ENCODE data around the gene NACAD. TPM values are rescaled to one million over a fixed set of nuclear protein-coding genes. Genes with fewer than 3 reads are reported as not detected.
A peak's percentile ranks its signal among the peaks of the same experiment; 100 is the strongest.

The NACAD gene
- total RNA-seq, 2 donors from 2014 or later: 1.1 to 1.9 TPM

- H3K27me3 Mint-ChIP-seq: no peaks in the 10 kb centered on the region
- DNase-seq (ENCODE audit: low spot score) (peak; percentile 8), ATAC-seq (no peak)
- peaks cover 4% of the 10 kb centered on the region for H3K36me3 Mint-ChIP-seq
- peak overlapping the region; percentile 23 to 73 for H3K27ac Mint-ChIP-seq
- peak overlapping the region; percentile 56 for H3K4me3 Mint-ChIP-seq
- H3K4me1 Mint-ChIP-seq (ENCODE audit: low read depth in 2 of 2): peaks cover 25 to 41% of the 10 kb centered on the region in 2 donors
- H3K9me3 Mint-ChIP-seq: no peaks in the 10 kb centered on the region
These were observed 20.1 kb upstream of the NACAD start for GRCh38 chr7:45108863-45109262.

DNA sequence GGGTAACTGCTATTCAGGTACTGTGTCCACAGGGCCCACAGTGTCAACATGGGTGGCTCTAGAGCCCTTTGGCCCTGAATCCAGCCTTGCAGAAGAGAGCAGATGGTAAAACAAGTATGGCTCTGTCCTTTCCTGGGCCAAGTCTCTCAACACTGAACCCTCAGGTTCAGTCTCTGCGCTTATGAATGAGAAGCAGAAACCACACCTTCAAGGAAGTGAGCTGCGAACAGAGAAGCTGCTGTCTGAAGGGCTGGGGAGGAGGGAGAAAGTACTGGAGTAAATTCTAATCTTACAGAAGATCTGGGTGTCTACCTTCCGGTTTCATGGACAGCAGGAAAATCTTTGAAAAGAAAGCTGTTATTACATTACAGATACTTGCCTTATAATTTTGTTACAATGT, 18.6 kb upstream of the NACAD start:
- DNase-seq (ENCODE audit: low spot score) (no peak), ATAC-seq (no peak)
- H3K4me1 Mint-ChIP-seq (ENCODE audit: low read depth in 2 of 2): peaks cover 20 to 41% of the 10 kb centered on the region in 2 donors
- no peaks in the 10 kb centered on the region for H3K27me3 Mint-ChIP-seq
- H3K36me3 Mint-ChIP-seq: peaks cover 4% of the 10 kb centered on the region
- H3K4me3 Mint-ChIP-seq: peak overlapping the region; percentile 42
- no peak overlapping the region for H3K27ac Mint-ChIP-seq
- no peaks in the 10 kb centered on the region for H3K9me3 Mint-ChIP-seq

- H3K27me3 Mint-ChIP-seq: no peaks in the 10 kb centered on the region
- DNase-seq (ENCODE audit: low spot score): no peak
- H3K9me3 Mint-ChIP-seq: no peaks in the 10 kb centered on the region
- H3K4me3 Mint-ChIP-seq: no peak overlapping the region
- no peak for ATAC-seq
- H3K4me1 Mint-ChIP-seq (ENCODE audit: low read depth in 2 of 2): peaks cover 19 to 37% of the 10 kb centered on the region in 2 donors
- H3K36me3 Mint-ChIP-seq: peaks cover 4% of the 10 kb centered on the region
- no peak overlapping the region for H3K27ac Mint-ChIP-seq
These were observed 18.1 kb upstream of the NACAD start for GRCh38 chr7:45106820-45107219.

DNA sequence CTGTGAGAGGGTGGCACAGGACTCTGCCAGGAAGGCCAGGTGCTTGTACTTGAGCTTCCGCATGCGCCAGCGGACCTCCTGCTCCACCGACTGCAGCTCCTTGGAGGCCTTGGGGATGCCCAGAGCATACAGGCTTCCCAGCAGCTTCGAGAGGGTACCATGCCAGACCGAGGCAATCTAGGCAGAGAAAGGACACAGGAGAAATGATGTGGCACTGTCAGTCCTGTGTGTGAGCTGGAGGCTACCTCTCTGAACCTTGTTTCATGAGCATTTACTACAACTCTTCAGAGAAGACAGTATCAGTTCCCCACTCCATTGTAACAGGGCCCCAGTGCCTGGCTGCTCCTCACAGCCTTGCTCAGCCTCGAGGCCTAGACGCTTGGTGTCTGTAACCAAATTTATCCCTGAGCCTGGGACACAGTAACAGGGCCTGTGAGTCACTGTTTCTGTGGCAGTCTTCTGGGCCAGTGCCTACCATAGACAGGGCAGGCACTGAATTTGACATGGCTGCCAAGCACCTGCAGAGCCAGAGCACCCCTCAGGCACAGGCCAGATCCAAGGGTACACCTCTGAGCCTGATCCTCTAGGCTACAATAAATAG, 16.9 kb upstream of the NACAD start:
- Mint-ChIP-seq H3K4me3 (no peak overlapping the region), H3K4me1 (ENCODE audit: low read depth in 2 of 2) (peaks cover 16 to 31% of the 10 kb centered on the region in 2 donors), H3K27ac (no peak overlapping the region), H3K27me3 (no peaks in the 10 kb centered on the region), H3K36me3 (peaks cover 1% of the 10 kb centered on the region), H3K9me3 (no peaks in the 10 kb centered on the region)
- DNase-seq (ENCODE audit: low spot score) (no peak), ATAC-seq (no peak)

DNA sequence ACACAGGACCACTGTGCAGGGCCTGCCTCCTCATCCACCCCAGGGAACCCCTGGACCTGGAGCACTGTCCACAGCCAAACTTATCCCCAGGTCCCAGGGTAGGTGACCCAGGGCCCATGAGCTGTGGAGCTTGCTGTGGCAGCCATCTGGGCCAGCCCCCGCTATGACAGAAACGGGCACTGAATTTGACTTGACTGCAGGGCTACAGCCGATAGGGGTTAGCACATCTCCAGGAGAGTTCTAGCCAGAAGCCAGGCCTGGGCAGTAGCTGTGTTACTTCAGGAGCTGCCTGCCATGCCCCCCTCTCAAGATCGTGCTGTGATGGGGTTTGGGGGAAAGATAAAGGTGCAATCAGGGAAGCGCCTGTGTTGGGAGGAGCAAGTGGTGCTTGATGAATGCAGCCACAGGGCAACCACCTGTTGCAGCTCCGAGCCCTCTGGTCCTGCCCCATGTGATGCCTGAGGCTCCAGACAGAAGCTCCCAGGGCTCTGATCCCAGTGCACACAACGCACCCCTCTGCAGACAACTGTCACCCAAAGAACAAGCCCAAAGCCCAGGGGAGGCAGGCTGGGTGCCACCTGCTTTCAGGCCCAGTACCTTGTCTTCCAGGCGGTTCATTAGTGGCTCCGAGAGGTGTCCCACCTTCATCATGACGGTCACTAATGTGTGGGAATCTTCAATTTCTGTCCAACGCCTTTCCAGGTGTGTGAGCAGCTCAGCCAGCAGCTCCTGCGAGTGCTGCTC, 16.2 kb upstream of the NACAD start:
- no peak overlapping the region for H3K4me3 Mint-ChIP-seq
- H3K4me1 Mint-ChIP-seq (ENCODE audit: low read depth in 2 of 2): peaks cover 13 to 24% of the 10 kb centered on the region in 2 donors
- H3K27ac Mint-ChIP-seq: no peak overlapping the region
- ATAC-seq: no peak
- H3K27me3 Mint-ChIP-seq: no peaks in the 10 kb centered on the region
- no peaks in the 10 kb centered on the region for H3K36me3 Mint-ChIP-seq
- DNase-seq (ENCODE audit: low spot score): no peak
- H3K9me3 Mint-ChIP-seq: no peaks in the 10 kb centered on the region

- H3K4me1 Mint-ChIP-seq (ENCODE audit: low read depth in 2 of 2): peaks cover 12 to 22% of the 10 kb centered on the region in 2 donors
- H3K9me3 Mint-ChIP-seq: no peaks in the 10 kb centered on the region
- no peak for DNase-seq (ENCODE audit: low spot score)
- H3K36me3 Mint-ChIP-seq: no peaks in the 10 kb centered on the region
- no peak overlapping the region for H3K4me3 Mint-ChIP-seq
- no peak for ATAC-seq
- no peaks in the 10 kb centered on the region for H3K27me3 Mint-ChIP-seq
- H3K27ac Mint-ChIP-seq: no peak overlapping the region
These were observed 15.4 kb upstream of the NACAD start for GRCh38 chr7:45103958-45104843.

GRCh38 chr7:45102785-45103712, 14.3 kb upstream of the NACAD start:
- DNase-seq (ENCODE audit: low spot score) (no peak), ATAC-seq (no peak)
- Mint-ChIP-seq H3K4me3 (no peak overlapping the region), H3K36me3 (no peaks in the 10 kb centered on the region), H3K4me1 (ENCODE audit: low read depth in 2 of 2) (peaks cover 3 to 10% of the 10 kb centered on the region in 2 donors), H3K27me3 (no peaks in the 10 kb centered on the region), H3K9me3 (no peaks in the 10 kb centered on the region), H3K27ac (no peak overlapping the region)

- Mint-ChIP-seq H3K4me3 (no peak overlapping the region), H3K36me3 (no peaks in the 10 kb centered on the region), H3K9me3 (no peaks in the 10 kb centered on the region)
These were observed 13.0 kb upstream of the NACAD start for GRCh38 chr7:45101748-45102147.

DNA sequence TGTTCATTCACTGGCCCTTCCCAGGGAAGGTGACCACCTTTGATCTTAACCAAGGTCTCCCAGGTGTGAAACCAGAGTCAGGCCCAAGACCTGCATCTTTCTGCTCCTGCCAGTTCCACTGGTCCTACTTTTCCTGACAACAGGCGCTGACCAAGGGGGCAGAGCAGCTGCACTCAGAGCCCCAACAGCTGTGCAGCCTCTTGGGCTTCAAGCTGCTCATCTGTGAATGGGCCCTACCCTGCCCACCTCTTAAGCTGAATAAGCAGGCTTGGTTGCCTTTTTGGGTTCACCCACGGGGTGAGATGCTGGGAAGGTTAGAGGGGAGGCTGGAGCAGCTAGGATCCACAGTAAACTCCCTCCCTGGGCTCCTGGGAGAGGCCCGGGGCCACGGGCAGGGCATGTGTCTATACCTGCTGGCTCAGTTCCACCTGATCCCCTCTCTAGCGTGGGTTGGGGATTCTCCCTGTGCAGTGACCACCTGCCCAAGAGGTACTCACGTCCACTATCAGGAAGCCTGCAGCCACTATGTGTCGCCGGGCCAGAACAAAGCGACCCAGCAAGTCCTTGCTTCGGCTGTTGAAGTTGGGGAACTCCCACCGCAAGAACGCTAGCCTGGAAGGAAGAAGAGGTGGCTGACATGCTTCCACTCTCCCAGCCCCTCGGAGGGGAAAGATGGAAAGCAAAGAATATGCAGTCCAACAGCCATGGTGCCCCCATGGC, 12.2 kb upstream of the NACAD start:
- H3K36me3 Mint-ChIP-seq: no peaks in the 10 kb centered on the region
- H3K9me3 Mint-ChIP-seq: no peaks in the 10 kb centered on the region
- ATAC-seq: no peak

More at GRCh38 chr7:45101748-45102147, 13.0 kb upstream of the NACAD start:
- no peak for DNase-seq (ENCODE audit: low spot score)
- no peaks in the 10 kb centered on the region for H3K27me3 Mint-ChIP-seq
- no peaks in the 10 kb centered on the region for H3K4me1 Mint-ChIP-seq (ENCODE audit: low read depth in 2 of 2)
- H3K27ac Mint-ChIP-seq: no peak overlapping the region
- ATAC-seq: no peak

GRCh38 chr7:45099891-45100760, 11.4 kb upstream of the NACAD start:
- no peak for ATAC-seq
- H3K4me1 Mint-ChIP-seq (ENCODE audit: low read depth in 2 of 2): peaks cover 0 to 3% of the 10 kb centered on the region in 2 donors
- no peaks in the 10 kb centered on the region for H3K9me3 Mint-ChIP-seq
- no peak overlapping the region for H3K4me3 Mint-ChIP-seq
- H3K27ac Mint-ChIP-seq: no peak overlapping the region
- no peaks in the 10 kb centered on the region for H3K36me3 Mint-ChIP-seq
- no peaks in the 10 kb centered on the region for H3K27me3 Mint-ChIP-seq
- no peak for DNase-seq (ENCODE audit: low spot score)

More for the DNA sequence above, 12.2 kb upstream of the NACAD start:
- no peak overlapping the region for H3K27ac Mint-ChIP-seq
- no peak for DNase-seq (ENCODE audit: low spot score)
- no peak overlapping the region for H3K4me3 Mint-ChIP-seq
- no peaks in the 10 kb centered on the region for H3K27me3 Mint-ChIP-seq
- peaks cover 0 to 3% of the 10 kb centered on the region in 2 donors for H3K4me1 Mint-ChIP-seq (ENCODE audit: low read depth in 2 of 2)

GRCh38 chr7:45098983-45099839, 10.4 kb upstream of the NACAD start:
- Mint-ChIP-seq H3K4me1 (ENCODE audit: low read depth in 2 of 2) (peaks cover 0 to 3% of the 10 kb centered on the region in 2 donors), H3K27ac (no peak overlapping the region), H3K9me3 (no peaks in the 10 kb centered on the region), H3K27me3 (no peaks in the 10 kb centered on the region), H3K36me3 (no peaks in the 10 kb centered on the region), H3K4me3 (no peak overlapping the region)
- ATAC-seq: peak in 1 of 2 donors; percentile 21
- no peak for DNase-seq (ENCODE audit: low spot score)

Data from natural killer cell treated with Interleukin-12 subunit alpha and Interleukin-12 subunit beta and Interleukin-15 and Interleukin-18, amount 100 ng/mL, for 72 hours (primary cell).